ENCODE measurements around the gene ESYT3. TPM values are rescaled to one million over a fixed set of nuclear protein-coding genes. Genes with fewer than 3 reads are reported as not detected.

The ESYT3 gene
- total and polyA plus RNA-seq, 9 of the 15 experiments (the other 6 are each of a cell fraction or from before 2014, with no cell fraction given): not detected

- ChIA-PET POLR2A (no interaction called here), CTCF (ENCODE audit: low intra/inter-chr PET ratio) (no interaction called here)
- Histone ChIP-seq H3K9ac (ENCODE audit: insufficient read depth in 1 of 2, low read depth in 2 of 2, low read length in 2 of 2) (no peak overlapping the region), H3K27me3 (ENCODE audit: control insufficient read depth in 2 of 2, insufficient read depth in 2 of 2, low read length in 2 of 2) (peaks cover 6 to 26% of the 10 kb centered on the region in 2 experiments; a peak in 3 of 5 replicates), H3K27ac (ENCODE audit: extremely low read depth, low read depth, low read length) (no peak overlapping the region), H3K9me3 (replicated peaks; ENCODE audit: control insufficient read depth, insufficient read depth, low read depth, low read length) (no peaks in the 10 kb centered on the region), H3K4me3 (no peak overlapping the region), H3K4me2 (ENCODE audit: insufficient read depth, low read length) (no peak overlapping the region), H3K9me1 (ENCODE audit: control insufficient read depth, insufficient read depth, low read length) (no peaks in the 10 kb centered on the region), H3K79me2 (ENCODE audit: control insufficient read depth, insufficient read depth, low read length) (no peaks in the 10 kb centered on the region), H4K20me1 (replicated peaks; ENCODE audit: control insufficient read depth, insufficient read depth, low read length) (no peaks in the 10 kb centered on the region; the same call in 1 of the 2 replicates), H3K4me1 (replicated peaks in 1 of 2; ENCODE audit: control insufficient read depth in 2 of 2, insufficient read depth in 2 of 2, low read length in 2 of 2) (peaks cover 0 to 6% of the 10 kb centered on the region in 2 experiments; a peak in 2 of 5 replicates), H2AFZ (ENCODE audit: low read depth, low read length) (no peak overlapping the region), H3K36me3 (ENCODE audit: control insufficient read depth, insufficient read depth, low read length) (no peaks in the 10 kb centered on the region)
- FAIRE-seq: no peak
- BruUV-seq (replicated peaks): no TSS peak
- 18% methylated on average over 3 of the region's 3 CpGs for WGBS (ENCODE audit: insufficient coverage, low coverage, missing lambda C conversion rate)
- in situ Hi-C loops (cut with MboI) (no loop called here), intact Hi-C loops (cut with micrococcal nuclease) (no loop called here)
- ATAC-seq: no peak
- DNase-seq (ENCODE audit: extremely low read depth in 1 of 4, low spot score in 3 of 4): no peak
- TF ChIP-seq BRCA1 (IDR thresholded peaks at IDR 0.05): no peak
- TF ChIP-seq BRCA1 (CRISPR knock-in tag; IDR thresholded peaks at IDR 0.05): no peak
- TF ChIP-seq MGA (IDR thresholded peaks at IDR 0.05): no peak
- no peak for TF ChIP-seq SAFB2 (IDR thresholded peaks at IDR 0.05; ENCODE audit: borderline replicate concordance, low read depth, low read length, severe bottlenecking)
- TF ChIP-seq TRIM28 (IDR thresholded peaks at IDR 0.05): no peak
- no peak for TF ChIP-seq ZNF384 (IDR thresholded peaks at IDR 0.05; ENCODE audit: low read depth, low read length)
- no peak for TF ChIP-seq C11orf30 (IDR thresholded peaks at IDR 0.05; ENCODE audit: low read depth)
- TF ChIP-seq RNF2 (IDR thresholded peaks at IDR 0.05): no peak
- no peak for TF ChIP-seq HSF4 (CRISPR knock-in tag; IDR thresholded peaks at IDR 0.05; ENCODE audit: borderline replicate concordance)
- TF ChIP-seq, protein P1, sequence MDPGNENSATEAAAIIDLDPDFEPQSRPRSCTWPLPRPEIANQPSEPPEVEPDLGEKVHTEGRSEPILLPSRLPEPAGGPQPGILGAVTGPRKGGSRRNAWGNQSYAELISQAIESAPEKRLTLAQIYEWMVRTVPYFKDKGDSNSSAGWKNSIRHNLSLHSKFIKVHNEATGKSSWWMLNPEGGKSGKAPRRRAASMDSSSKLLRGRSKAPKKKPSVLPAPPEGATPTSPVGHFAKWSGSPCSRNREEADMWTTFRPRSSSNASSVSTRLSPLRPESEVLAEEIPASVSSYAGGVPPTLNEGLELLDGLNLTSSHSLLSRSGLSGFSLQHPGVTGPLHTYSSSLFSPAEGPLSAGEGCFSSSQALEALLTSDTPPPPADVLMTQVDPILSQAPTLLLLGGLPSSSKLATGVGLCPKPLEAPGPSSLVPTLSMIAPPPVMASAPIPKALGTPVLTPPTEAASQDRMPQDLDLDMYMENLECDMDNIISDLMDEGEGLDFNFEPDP (CRISPR knock-in tag; IDR thresholded peaks at IDR 0.05): no peak
Observed at GRCh38 chr3:138449490-138449889, 15.1 kb downstream of the ESYT3 start.

Data from K562 (cell line).